TTC549 (cell line): Measurements from ENCODE around the gene PCBD1.
"Not testable (repeated sequence)": the region's sequence is repeated elsewhere in the genome, so short reads cannot be mapped to it uniquely, and the experiment has no call there.

Experiments used
- FAIRE-seq: peaks from 2 replicates; lab custom pipeline; 2012; peaks lifted over from hg19 to GRCh38; lab: Jason Lieb, UNC

Gene PCBD1

GRCh38 chr10:70887804-70888800, at the start of gene PCBD1:
Gene PCBD1 (minus strand): TSS chr10:70888565. CDS start chr10:70888533, 32 bp downstream.
- FAIRE-seq: no peak

- FAIRE-seq: no peak
Observed at GRCh38 chr10:70937661-70938060, 49.3 kb upstream of the PCBD1 start.

GRCh38 chr10:70936111-70936510, 47.7 kb upstream of the PCBD1 start:
- no peak for FAIRE-seq

- no peak for FAIRE-seq
Observed at GRCh38 chr10:70935631-70936030, 47.3 kb upstream of the PCBD1 start.

GRCh38 chr10:70935125-70935625, 46.8 kb upstream of the PCBD1 start:
- no peak for FAIRE-seq

- no peak for FAIRE-seq
Observed at GRCh38 chr10:70934701-70935100, 46.3 kb upstream of the PCBD1 start.

- FAIRE-seq: no peak
Observed at GRCh38 chr10:70932392-70933196, 44.2 kb upstream of the PCBD1 start.

GRCh38 chr10:70931168-70931815, 42.9 kb upstream of the PCBD1 start:
- FAIRE-seq: no peak

GRCh38 chr10:70930263-70931000, 42.1 kb upstream of the PCBD1 start:
- FAIRE-seq: no peak

GRCh38 chr10:70928140-70928539, 39.8 kb upstream of the PCBD1 start:
- no peak for FAIRE-seq

GRCh38 chr10:70927189-70927943, 39.0 kb upstream of the PCBD1 start:
- no peak for FAIRE-seq

- no peak for FAIRE-seq
Observed at GRCh38 chr10:70926226-70927000, 38.0 kb upstream of the PCBD1 start.

GRCh38 chr10:70925377-70926225, 37.2 kb upstream of the PCBD1 start:
- FAIRE-seq: no peak

- no peak for FAIRE-seq
Observed at GRCh38 chr10:70923696-70924095, 35.3 kb upstream of the PCBD1 start.

- FAIRE-seq: no peak
Observed at GRCh38 chr10:70921285-70921684, 32.9 kb upstream of the PCBD1 start.

- no peak for FAIRE-seq
Observed at GRCh38 chr10:70920519-70920918, 32.2 kb upstream of the PCBD1 start.

GRCh38 chr10:70919906-70920305, 31.5 kb upstream of the PCBD1 start:
- FAIRE-seq: not testable (repeated sequence)

- FAIRE-seq: no peak
Observed at GRCh38 chr10:70918851-70919530, 30.6 kb upstream of the PCBD1 start.
